Measurements from ENCODE around the gene SETD3. TPM values are rescaled to one million over a fixed set of nuclear protein-coding genes. Genes with fewer than 3 reads are reported as not detected.
"Not testable (repeated sequence)": the region's sequence is repeated elsewhere in the genome, so short reads cannot be mapped to it uniquely, and the experiment has no call there.

SETD3 gene
- total RNA-seq, 1 donor from 2014 or later: 47.7 TPM

DNA sequence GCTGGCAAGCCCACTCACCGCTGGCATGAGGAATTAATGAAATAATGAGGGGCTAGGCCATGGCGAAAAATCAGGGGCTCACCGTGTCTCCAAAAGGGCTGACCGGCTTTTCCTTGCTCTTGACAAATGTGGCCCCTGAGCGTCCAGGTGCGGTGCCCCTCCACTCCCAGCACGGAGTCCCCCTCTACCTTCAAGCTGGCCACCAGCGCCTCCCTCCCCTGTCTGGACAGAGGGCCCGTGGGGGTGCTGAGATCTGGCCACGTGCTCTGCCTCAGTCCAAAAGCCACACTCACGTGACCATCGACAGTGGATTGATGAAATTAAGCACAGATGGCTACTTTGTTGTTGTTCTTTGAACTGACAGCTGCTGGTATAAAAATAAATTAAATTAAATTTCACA, 129.9 kb downstream of the SETD3 start:
- peaks cover 28% of the 10 kb centered on the region for H3K4me1 Mint-ChIP-seq
- TF ChIP-seq, protein P1, sequence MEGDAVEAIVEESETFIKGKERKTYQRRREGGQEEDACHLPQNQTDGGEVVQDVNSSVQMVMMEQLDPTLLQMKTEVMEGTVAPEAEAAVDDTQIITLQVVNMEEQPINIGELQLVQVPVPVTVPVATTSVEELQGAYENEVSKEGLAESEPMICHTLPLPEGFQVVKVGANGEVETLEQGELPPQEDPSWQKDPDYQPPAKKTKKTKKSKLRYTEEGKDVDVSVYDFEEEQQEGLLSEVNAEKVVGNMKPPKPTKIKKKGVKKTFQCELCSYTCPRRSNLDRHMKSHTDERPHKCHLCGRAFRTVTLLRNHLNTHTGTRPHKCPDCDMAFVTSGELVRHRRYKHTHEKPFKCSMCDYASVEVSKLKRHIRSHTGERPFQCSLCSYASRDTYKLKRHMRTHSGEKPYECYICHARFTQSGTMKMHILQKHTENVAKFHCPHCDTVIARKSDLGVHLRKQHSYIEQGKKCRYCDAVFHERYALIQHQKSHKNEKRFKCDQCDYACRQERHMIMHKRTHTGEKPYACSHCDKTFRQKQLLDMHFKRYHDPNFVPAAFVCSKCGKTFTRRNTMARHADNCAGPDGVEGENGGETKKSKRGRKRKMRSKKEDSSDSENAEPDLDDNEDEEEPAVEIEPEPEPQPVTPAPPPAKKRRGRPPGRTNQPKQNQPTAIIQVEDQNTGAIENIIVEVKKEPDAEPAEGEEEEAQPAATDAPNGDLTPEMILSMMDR (IDR thresholded peaks at IDR 0.05; ENCODE audit: unreplicated experiment): no peak
- no peaks in the 10 kb centered on the region for H3K9me3 Mint-ChIP-seq
- no peak overlapping the region for H3K4me3 Mint-ChIP-seq
- H3K27me3 Mint-ChIP-seq (ENCODE audit: low read depth): no peaks in the 10 kb centered on the region
- H3K27ac Mint-ChIP-seq: no peak overlapping the region
- no peak for DNase-seq (ENCODE audit: low spot score in 2 of 2, unreplicated experiment in 2 of 2)
- H3K36me3 Mint-ChIP-seq: no peaks in the 10 kb centered on the region

DNA sequence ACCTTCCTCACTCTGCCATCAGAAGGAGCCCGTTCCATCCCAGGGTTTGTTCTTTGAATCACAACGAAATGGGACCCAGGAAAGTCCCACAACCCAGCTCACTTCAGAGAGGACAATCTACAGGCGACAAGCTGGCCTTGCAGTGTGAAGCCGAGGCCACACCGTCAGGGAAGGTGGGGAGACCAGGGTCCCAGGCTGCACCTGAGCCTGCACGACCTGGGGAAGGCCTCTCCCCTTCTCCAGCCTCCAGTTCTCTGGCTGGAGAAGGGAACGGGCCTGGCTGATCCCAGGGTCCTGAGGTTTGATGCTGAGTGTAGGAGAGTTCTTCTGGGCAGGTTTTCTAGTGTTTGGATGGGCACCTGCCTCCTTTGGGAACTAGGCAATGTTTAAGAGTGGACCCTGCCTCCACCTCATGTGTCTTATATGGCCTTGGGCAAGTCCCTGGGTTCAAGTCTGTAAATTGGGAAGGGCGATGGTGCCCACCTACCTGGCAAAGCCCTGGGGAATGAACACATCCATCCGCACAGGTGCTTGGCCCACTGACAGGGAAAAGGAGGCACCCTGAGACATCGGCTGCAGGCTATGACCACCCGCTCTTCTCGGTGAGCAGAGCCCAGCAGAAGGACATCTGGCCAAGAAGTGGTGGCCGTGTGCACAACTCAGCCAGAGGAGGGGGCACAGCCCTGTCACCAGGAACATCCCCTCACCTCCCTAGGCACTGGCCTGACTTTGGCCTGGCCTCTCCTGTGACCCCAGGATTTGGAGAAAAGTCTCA, 130.8 kb downstream of the SETD3 start:
- H3K4me3 Mint-ChIP-seq: no peak overlapping the region
- DNase-seq (ENCODE audit: low spot score in 2 of 2, unreplicated experiment in 2 of 2): no peak
- H3K36me3 Mint-ChIP-seq: no peaks in the 10 kb centered on the region
- TF ChIP-seq, protein P1 (IDR thresholded peaks at IDR 0.05; ENCODE audit: unreplicated experiment): no peak
- no peaks in the 10 kb centered on the region for H3K27me3 Mint-ChIP-seq (ENCODE audit: low read depth)
- H3K9me3 Mint-ChIP-seq: no peaks in the 10 kb centered on the region
- H3K27ac Mint-ChIP-seq: no peak overlapping the region
- H3K4me1 Mint-ChIP-seq: peaks cover 30% of the 10 kb centered on the region

DNA sequence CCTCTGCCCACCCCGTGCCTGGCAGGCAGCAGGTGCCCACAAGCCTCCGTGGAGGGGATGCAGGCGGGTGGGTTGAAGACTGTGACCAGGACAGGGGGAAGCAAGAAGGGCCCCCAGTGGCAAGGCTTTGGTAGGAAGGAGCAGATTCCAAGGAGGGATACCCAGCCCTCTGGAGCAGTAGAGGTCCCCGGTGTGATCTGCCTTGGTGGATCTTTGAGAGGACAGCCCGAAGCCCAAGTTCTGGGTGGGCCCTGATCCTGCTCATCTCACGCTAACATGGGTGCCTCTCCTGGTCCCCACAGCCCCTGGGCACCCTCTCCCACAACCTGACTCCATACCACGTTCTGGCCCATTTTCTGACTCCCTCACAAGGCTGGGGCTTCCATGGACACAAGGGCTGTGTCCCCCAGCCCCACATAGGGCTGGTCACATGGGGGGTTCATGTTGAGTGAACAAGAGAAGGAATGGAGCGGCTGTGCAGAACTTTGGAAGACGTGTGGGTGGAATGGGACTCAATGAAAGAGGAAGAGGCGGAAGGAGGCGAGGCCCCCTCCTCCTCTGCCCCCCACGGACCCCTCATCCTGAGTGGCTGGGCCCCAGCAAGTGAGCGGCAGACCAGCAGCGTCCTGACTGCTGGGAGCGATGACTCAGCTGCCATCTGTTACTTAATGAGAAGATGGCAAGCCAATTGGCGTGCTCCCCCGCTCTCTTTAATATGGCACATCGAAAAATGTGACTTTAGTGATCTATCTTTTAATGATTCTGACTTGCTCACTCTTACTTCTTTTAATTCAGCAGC, 131.6 kb downstream of the SETD3 start:
- Mint-ChIP-seq H3K27me3 (ENCODE audit: low read depth) (no peaks in the 10 kb centered on the region), H3K9me3 (no peaks in the 10 kb centered on the region), H3K4me3 (no peak overlapping the region), H3K4me1 (peaks cover 30% of the 10 kb centered on the region), H3K36me3 (no peaks in the 10 kb centered on the region), H3K27ac (no peak overlapping the region)
- TF ChIP-seq, protein P1 (IDR thresholded peaks at IDR 0.05; ENCODE audit: unreplicated experiment): no peak
- DNase-seq (ENCODE audit: low spot score in 2 of 2, unreplicated experiment in 2 of 2): no peak

DNA sequence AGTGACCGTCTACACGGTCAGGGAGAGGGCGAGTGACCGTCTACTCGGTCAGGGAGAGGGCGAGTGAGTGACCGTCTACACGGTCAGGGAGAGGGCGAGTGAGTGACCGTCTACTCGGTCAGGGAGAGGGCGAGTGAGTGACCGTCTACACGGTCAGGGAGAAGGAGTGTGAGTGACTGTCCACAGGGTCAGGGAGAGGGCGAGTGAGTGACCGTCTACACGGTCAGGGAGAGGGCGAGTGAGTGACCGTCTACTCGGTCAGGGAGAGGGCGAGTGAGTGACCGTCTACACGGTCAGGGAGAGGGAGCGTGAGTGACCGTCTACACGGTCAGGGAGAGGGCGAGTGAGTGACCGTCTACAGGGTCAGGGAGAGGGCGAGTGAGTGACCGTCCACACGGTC, 132.4 kb downstream of the SETD3 start:
- not testable (repeated sequence) for H3K4me3 Mint-ChIP-seq; H3K27me3 Mint-ChIP-seq (ENCODE audit: low read depth); DNase-seq (ENCODE audit: low spot score in 2 of 2, unreplicated experiment in 2 of 2); H3K36me3 Mint-ChIP-seq; H3K9me3 Mint-ChIP-seq
- peaks cover 30% of the 10 kb centered on the region for H3K4me1 Mint-ChIP-seq
- H3K27ac Mint-ChIP-seq: peak overlapping the region; percentile 81

Other genes starting within 250 kb of the SETD3 start
- gene BCL11B, start 208.7 kb downstream of the SETD3 start, total RNA-seq: 11.6 to 12.3 TPM (median 11.8 TPM) in 3 replicates
- 65.1 to 71.9 TPM (median 67.9 TPM) in 3 replicates for gene CCNK, start 550 bp upstream of the SETD3 start, total RNA-seq
- gene CCDC85C, start 123.3 kb upstream of the SETD3 start, total RNA-seq: 82.2 to 85.2 TPM (median 82.3 TPM) in 3 replicates
- 4.4 to 4.7 TPM (median 4.5 TPM) in 3 replicates for gene HHIPL1, start 164.3 kb upstream of the SETD3 start, total RNA-seq
- 1.9 to 2.4 TPM (median 2.3 TPM) in 3 replicates for gene CYP46A1, start 203.4 kb upstream of the SETD3 start, total RNA-seq

Data from mesothelial cell of epicardium (in vitro differentiated cells).